Duodenal mucosa (tissue), 2 donors: ENCODE results near the gene TAS2R41.

Experiments
- H3K27ac ChIP-seq: one replicate; pipeline ENCODE4 v1.7.0; 2013; ENCODE audit warnings: low read depth, low read length
- H3K27me3 ChIP-seq, 2 donors: one replicate each; pipeline ENCODE4 v1.7.0; 2013; ENCODE audit warnings: low read length in 2 of 2, control low read depth in 1 of 2; ENCODE audit not compliant: insufficient read depth in 2 of 2, control insufficient read depth in 1 of 2
- H3K36me3 ChIP-seq, 2 donors: one replicate each; pipeline ENCODE4 v1.7.0; 2013; ENCODE audit warnings: low read length in 2 of 2, control low read depth in 1 of 2; ENCODE audit not compliant: insufficient read depth in 2 of 2, control insufficient read depth in 1 of 2
- H3K4me1 ChIP-seq, 2 donors: one replicate each; pipeline ENCODE4 v1.7.0; 2013; ENCODE audit warnings: low read length in 2 of 2, control low read depth in 1 of 2; ENCODE audit not compliant: insufficient read depth in 2 of 2, control insufficient read depth in 1 of 2
- H3K4me3 ChIP-seq, 2 donors: one replicate each; pipeline ENCODE4 v1.7.0; 2013; ENCODE audit warnings: low read length in 2 of 2, low read depth in 1 of 2
- H3K9ac ChIP-seq, 2 donors: one replicate each; pipeline ENCODE4 v1.7.0; 2013; ENCODE audit warnings: low read length in 2 of 2, low read depth in 1 of 2
- H3K9me3 ChIP-seq, 2 donors: one replicate each; pipeline ENCODE4 v1.7.0; 2013; ENCODE audit warnings: low read length in 2 of 2, control low read depth in 1 of 2; ENCODE audit not compliant: control insufficient read depth in 1 of 2

Gene TAS2R41

GRCh38 chr7:143490717-143491306 lies 13.1 kb downstream of the TAS2R41 start:
- H3K9me3 ChIP-seq: no peaks in the 10 kb centered on the region
- no peak overlapping the region for H3K27ac ChIP-seq
- H3K36me3 ChIP-seq: no peaks in the 10 kb centered on the region
- no peak overlapping the region for H3K4me3 ChIP-seq
- H3K27me3 ChIP-seq: no peaks in the 10 kb centered on the region
- no peak overlapping the region for H3K9ac ChIP-seq
- peaks cover 0 to 20% of the 10 kb centered on the region in 2 donors for H3K4me1 ChIP-seq

GRCh38 chr7:143492043-143492471 lies 14.4 kb downstream of the TAS2R41 start:
- H3K27ac ChIP-seq: no peak overlapping the region

GRCh38 chr7:143492799-143493739 lies 15.4 kb downstream of the TAS2R41 start:
- Histone ChIP-seq H3K9me3 (no peaks in the 10 kb centered on the region), H3K27ac (no peak overlapping the region)

More at GRCh38 chr7:143492043-143492471, 14.4 kb downstream of the TAS2R41 start:
- Histone ChIP-seq H3K4me1 (peaks cover 0 to 15% of the 10 kb centered on the region in 2 donors), H3K9ac (no peak overlapping the region), H3K4me3 (no peak overlapping the region), H3K27me3 (no peaks in the 10 kb centered on the region), H3K36me3 (no peaks in the 10 kb centered on the region), H3K9me3 (no peaks in the 10 kb centered on the region)

GRCh38 chr7:143493751-143494150 lies 16.1 kb downstream of the TAS2R41 start:
- no peak overlapping the region for H3K27ac ChIP-seq
- H3K9me3 ChIP-seq: no peaks in the 10 kb centered on the region
- no peaks in the 10 kb centered on the region for H3K27me3 ChIP-seq
- no peaks in the 10 kb centered on the region for H3K36me3 ChIP-seq
- H3K4me1 ChIP-seq: peaks cover 0 to 4% of the 10 kb centered on the region in 2 donors
- no peak overlapping the region for H3K9ac ChIP-seq
- no peak overlapping the region for H3K4me3 ChIP-seq

More at GRCh38 chr7:143492799-143493739, 15.4 kb downstream of the TAS2R41 start:
- Histone ChIP-seq H3K9ac (no peak overlapping the region), H3K36me3 (no peaks in the 10 kb centered on the region), H3K27me3 (no peaks in the 10 kb centered on the region), H3K4me1 (peaks cover 0 to 8% of the 10 kb centered on the region in 2 donors), H3K4me3 (no peak overlapping the region)

- Histone ChIP-seq H3K27ac (no peak overlapping the region), H3K4me1 (peaks cover 0 to 4% of the 10 kb centered on the region in 2 donors), H3K27me3 (no peaks in the 10 kb centered on the region), H3K4me3 (no peak overlapping the region), H3K9ac (no peak overlapping the region), H3K36me3 (no peaks in the 10 kb centered on the region), H3K9me3 (no peaks in the 10 kb centered on the region)
Observed at GRCh38 chr7:143494622-143495021, 16.9 kb downstream of the TAS2R41 start.

- H3K9ac ChIP-seq: no peak overlapping the region
- no peaks in the 10 kb centered on the region for H3K36me3 ChIP-seq
- no peaks in the 10 kb centered on the region for H3K27me3 ChIP-seq
- peaks cover 0 to 4% of the 10 kb centered on the region in 2 donors for H3K4me1 ChIP-seq
- no peaks in the 10 kb centered on the region for H3K9me3 ChIP-seq
- no peak overlapping the region for H3K27ac ChIP-seq
- H3K4me3 ChIP-seq: no peak overlapping the region
Observed at GRCh38 chr7:143495851-143496250, 18.2 kb downstream of the TAS2R41 start.

GRCh38 chr7:143496263-143496662 lies 18.6 kb downstream of the TAS2R41 start:
- no peak overlapping the region for H3K27ac ChIP-seq
- no peaks in the 10 kb centered on the region for H3K27me3 ChIP-seq
- no peak overlapping the region for H3K9ac ChIP-seq
- H3K4me1 ChIP-seq: peaks cover 0 to 4% of the 10 kb centered on the region in 2 donors
- no peak overlapping the region for H3K4me3 ChIP-seq
- H3K36me3 ChIP-seq: no peaks in the 10 kb centered on the region
- H3K9me3 ChIP-seq: no peaks in the 10 kb centered on the region

GRCh38 chr7:143497008-143497795 lies 19.5 kb downstream of the TAS2R41 start:
- no peak overlapping the region for H3K4me3 ChIP-seq
- H3K9me3 ChIP-seq: no peaks in the 10 kb centered on the region
- H3K36me3 ChIP-seq: no peaks in the 10 kb centered on the region
- no peaks in the 10 kb centered on the region for H3K4me1 ChIP-seq
- no peak overlapping the region for H3K9ac ChIP-seq
- no peak overlapping the region for H3K27ac ChIP-seq
- no peaks in the 10 kb centered on the region for H3K27me3 ChIP-seq

- no peaks in the 10 kb centered on the region for H3K9me3 ChIP-seq
- H3K4me3 ChIP-seq: no peak overlapping the region
- no peak overlapping the region for H3K9ac ChIP-seq
- H3K36me3 ChIP-seq: no peaks in the 10 kb centered on the region
- no peaks in the 10 kb centered on the region for H3K27me3 ChIP-seq
- no peaks in the 10 kb centered on the region for H3K4me1 ChIP-seq
- no peak overlapping the region for H3K27ac ChIP-seq
Observed at GRCh38 chr7:143499246-143499645, 21.6 kb downstream of the TAS2R41 start.
